IgD-negative memory B cell (primary cell): ENCODE measurements around the gene ZXDC. TPM values are rescaled to one million over a fixed set of nuclear protein-coding genes. Genes with fewer than 3 reads are reported as not detected.
A peak's percentile ranks its signal among the peaks of the same experiment; 100 is the strongest.

Experiments
- H3K27ac Mint-ChIP-seq, 3 donors: one replicate each; pipeline ENCODE4 v1.8.0; 2020 to 2022; ENCODE audit warnings: mild to moderate bottlenecking in 3 of 3, mixed read lengths in 3 of 3, moderate library complexity in 1 of 3
- H3K27me3 Mint-ChIP-seq: one replicate; pipeline ENCODE4 v1.8.0; 2021; ENCODE audit warnings: mixed read lengths
- H3K36me3 Mint-ChIP-seq: one replicate; pipeline ENCODE4 v1.8.0; 2020; ENCODE audit warnings: mild to moderate bottlenecking, mixed read lengths
- H3K4me1 Mint-ChIP-seq, 3 donors: one replicate each; pipeline ENCODE4 v1.8.0; 2020 to 2022; ENCODE audit warnings: mixed read lengths in 3 of 3, mild to moderate bottlenecking in 1 of 3
- H3K4me3 Mint-ChIP-seq, 4 donors: one replicate each; pipeline ENCODE4 v1.8.0; 2020 to 2022; ENCODE audit warnings: mild to moderate bottlenecking in 4 of 4, mixed read lengths in 4 of 4, moderate library complexity in 3 of 4
- H3K9me3 Mint-ChIP-seq, 3 donors: one replicate each; pipeline ENCODE4 v1.8.0; 2020 to 2021; ENCODE audit warnings: mixed read lengths in 3 of 3, mild to moderate bottlenecking in 1 of 3
- polyA plus RNA-seq: library from polyadenylated mRNA; unstranded; fragments of 300-500 nt; fragmentation: Illumina TruSeq; gene quantifications from one replicate; pipeline ENCODE4 v1.2.3, GENCODE V29; 2021

Gene ZXDC
- polyA plus RNA-seq, 1 donor from 2014 or later: 9.1 TPM

- H3K9me3 Mint-ChIP-seq: no peaks in the 10 kb centered on the region
- no peak overlapping the region for H3K4me3 Mint-ChIP-seq
- H3K27ac Mint-ChIP-seq: no peak overlapping the region
- peaks cover 0 to 11% (median 2%) of the 10 kb centered on the region in 3 donors for H3K4me1 Mint-ChIP-seq
- H3K27me3 Mint-ChIP-seq: no peaks in the 10 kb centered on the region
- H3K36me3 Mint-ChIP-seq: peaks cover 8% of the 10 kb centered on the region
These were observed 12.2 kb downstream of the ZXDC start for GRCh38 chr3:126463521-126463920.

DNA sequence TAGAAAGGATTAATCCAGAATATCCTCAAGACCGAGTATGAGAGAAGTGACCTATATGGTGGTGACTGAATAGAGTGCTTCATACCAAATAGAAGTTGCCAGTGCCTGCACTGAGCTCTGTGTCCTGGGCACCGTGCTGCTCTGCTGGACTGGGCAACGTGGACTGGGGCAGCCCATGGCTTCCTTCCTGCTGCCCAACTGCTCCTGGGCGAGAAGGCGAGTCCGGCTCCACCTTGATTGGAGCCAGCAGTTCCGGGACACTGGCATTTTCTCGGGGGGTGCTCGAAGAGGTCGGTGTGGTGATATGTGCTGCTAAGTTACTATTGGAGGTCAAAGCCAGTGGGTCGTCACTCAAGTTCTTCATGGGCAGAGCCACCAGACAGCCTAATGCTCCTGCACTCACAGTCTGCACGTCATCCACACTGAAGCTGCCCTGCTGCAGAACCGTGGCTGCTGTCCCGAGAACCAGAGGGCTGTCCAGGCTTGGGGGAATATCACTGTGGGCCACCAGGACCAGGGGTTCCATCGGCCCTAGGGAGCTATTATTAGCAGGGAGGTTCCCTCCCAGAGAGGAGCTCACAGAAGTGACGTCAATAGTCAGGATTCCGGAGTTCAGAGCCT is 14.1 kb downstream of the ZXDC start:
- Mint-ChIP-seq H3K27ac (no peak overlapping the region), H3K9me3 (no peaks in the 10 kb centered on the region), H3K4me3 (no peak overlapping the region), H3K36me3 (peaks cover 10% of the 10 kb centered on the region), H3K27me3 (no peaks in the 10 kb centered on the region), H3K4me1 (peaks cover 0 to 4% (median 2%) of the 10 kb centered on the region in 3 donors)

GRCh38 chr3:126460381-126460780 is 15.3 kb downstream of the ZXDC start:
- no peaks in the 10 kb centered on the region for H3K4me1 Mint-ChIP-seq
- no peak overlapping the region for H3K27ac Mint-ChIP-seq
- H3K9me3 Mint-ChIP-seq: no peaks in the 10 kb centered on the region
- no peak overlapping the region for H3K4me3 Mint-ChIP-seq
- no peaks in the 10 kb centered on the region for H3K27me3 Mint-ChIP-seq
- peaks cover 10% of the 10 kb centered on the region for H3K36me3 Mint-ChIP-seq

DNA sequence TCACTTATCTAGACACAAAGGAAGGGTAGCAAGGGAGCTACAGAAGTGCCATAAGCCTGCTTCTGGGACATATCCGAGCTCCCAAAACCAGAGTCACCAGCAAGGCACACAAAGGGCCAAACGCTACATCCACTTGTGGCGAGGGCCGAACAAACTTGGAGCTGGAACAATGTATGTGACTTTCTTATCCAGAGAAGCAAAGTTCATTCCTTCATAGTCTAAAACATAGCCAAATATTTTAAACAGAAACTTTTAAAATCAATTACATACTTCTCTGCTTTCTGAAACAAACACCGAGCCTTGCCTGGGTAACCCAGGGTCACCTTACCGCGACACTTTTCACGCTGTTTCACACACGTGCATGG is 15.9 kb downstream of the ZXDC start:
- H3K9me3 Mint-ChIP-seq: no peaks in the 10 kb centered on the region
- H3K4me1 Mint-ChIP-seq: no peaks in the 10 kb centered on the region
- H3K27ac Mint-ChIP-seq: no peak overlapping the region
- no peaks in the 10 kb centered on the region for H3K27me3 Mint-ChIP-seq
- H3K4me3 Mint-ChIP-seq: peak overlapping the region in 1 of 4 donors; percentile 4
- peaks cover 10% of the 10 kb centered on the region for H3K36me3 Mint-ChIP-seq

GRCh38 chr3:126459111-126459762 is 16.5 kb downstream of the ZXDC start:
- H3K9me3 Mint-ChIP-seq: no peaks in the 10 kb centered on the region
- no peaks in the 10 kb centered on the region for H3K4me1 Mint-ChIP-seq
- no peaks in the 10 kb centered on the region for H3K27me3 Mint-ChIP-seq

DNA sequence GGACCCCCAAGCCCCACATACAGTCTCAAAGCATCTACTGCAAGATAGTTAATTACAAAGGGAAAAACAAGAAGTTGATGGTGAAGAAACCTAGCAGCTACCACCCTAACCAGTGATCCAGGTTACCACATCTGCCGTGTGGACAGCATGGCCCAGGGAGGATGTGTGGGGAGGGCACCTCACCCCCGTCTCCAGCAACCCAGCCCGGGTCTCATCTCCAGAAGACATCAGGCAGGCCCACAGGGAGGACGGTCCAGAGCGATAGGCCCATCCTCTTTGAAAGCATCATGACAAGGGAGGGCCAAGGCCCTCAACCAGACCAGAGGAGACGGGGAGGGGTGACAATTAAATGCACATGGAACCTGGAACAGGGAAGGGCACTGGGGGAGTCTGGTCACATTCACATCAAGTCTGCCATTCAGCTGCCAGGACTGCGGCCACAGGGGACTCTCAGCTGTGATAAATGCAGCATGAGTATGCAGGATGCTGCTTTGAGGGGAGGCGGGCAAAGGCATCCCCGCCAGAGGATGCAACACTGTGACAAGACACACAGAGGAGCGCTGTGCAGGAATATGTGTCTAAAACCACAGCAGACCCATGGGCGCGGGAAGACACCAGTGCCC is 18.8 kb downstream of the ZXDC start:
- Mint-ChIP-seq H3K4me1 (no peaks in the 10 kb centered on the region), H3K9me3 (no peaks in the 10 kb centered on the region), H3K4me3 (no peak overlapping the region), H3K27ac (peak overlapping the region in 1 of 3 donors; percentile 92), H3K36me3 (peaks cover 8% of the 10 kb centered on the region), H3K27me3 (no peaks in the 10 kb centered on the region)

More at GRCh38 chr3:126459111-126459762, 16.5 kb downstream of the ZXDC start:
- peaks cover 10% of the 10 kb centered on the region for H3K36me3 Mint-ChIP-seq
- no peak overlapping the region for H3K4me3 Mint-ChIP-seq
- H3K27ac Mint-ChIP-seq: no peak overlapping the region

- Mint-ChIP-seq H3K27ac (peak overlapping the region in 1 of 3 donors; percentile 31), H3K4me3 (no peak overlapping the region)
These were observed 19.5 kb downstream of the ZXDC start for GRCh38 chr3:126456211-126456610.

DNA sequence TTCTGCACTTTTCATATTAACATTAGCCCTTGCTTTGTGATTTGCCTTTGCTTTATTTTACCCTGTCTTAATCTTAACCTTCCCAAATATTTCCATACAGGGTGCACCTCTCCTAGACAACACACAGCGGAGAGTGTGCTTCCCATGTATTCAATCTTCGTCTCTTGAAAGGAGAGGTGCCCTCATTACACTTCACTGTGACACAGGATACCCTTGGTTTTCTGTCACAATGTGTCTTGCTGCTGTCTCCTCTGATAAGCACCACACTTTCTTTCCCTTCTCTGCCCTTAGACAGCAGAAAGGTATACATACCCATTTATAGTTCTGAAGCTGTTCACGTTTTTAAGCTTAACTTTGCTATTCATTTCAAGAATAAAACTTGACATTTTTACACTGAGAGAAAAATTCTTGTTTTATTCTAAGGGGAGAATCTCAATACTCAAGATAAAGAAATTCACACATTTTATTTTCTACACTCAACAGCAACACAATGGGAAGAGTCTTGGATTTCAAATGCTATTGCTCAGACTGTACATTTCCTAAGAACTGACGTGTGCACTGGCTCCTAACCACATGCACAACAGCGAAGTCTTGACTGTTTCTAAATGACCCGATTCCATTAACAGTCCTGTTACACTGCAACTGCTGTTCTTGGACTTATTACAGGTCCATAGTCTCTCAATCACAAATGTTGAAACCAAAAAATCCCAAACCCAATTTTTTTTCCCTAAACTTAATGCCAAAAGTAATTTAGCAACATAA is 21.1 kb downstream of the ZXDC start:
- peaks cover 0 to 3% (median 0%) of the 10 kb centered on the region in 3 donors for H3K4me1 Mint-ChIP-seq
- no peaks in the 10 kb centered on the region for H3K27me3 Mint-ChIP-seq
- H3K36me3 Mint-ChIP-seq: peaks cover 10% of the 10 kb centered on the region
- no peaks in the 10 kb centered on the region for H3K9me3 Mint-ChIP-seq
- no peak overlapping the region for H3K4me3 Mint-ChIP-seq
- no peak overlapping the region for H3K27ac Mint-ChIP-seq

More at GRCh38 chr3:126456211-126456610, 19.5 kb downstream of the ZXDC start:
- no peaks in the 10 kb centered on the region for H3K4me1 Mint-ChIP-seq
- peaks cover 10% of the 10 kb centered on the region for H3K36me3 Mint-ChIP-seq
- no peaks in the 10 kb centered on the region for H3K9me3 Mint-ChIP-seq
- H3K27me3 Mint-ChIP-seq: no peaks in the 10 kb centered on the region

GRCh38 chr3:126454025-126454424 is 21.7 kb downstream of the ZXDC start:
- peaks cover 0 to 3% (median 0%) of the 10 kb centered on the region in 3 donors for H3K4me1 Mint-ChIP-seq
- no peaks in the 10 kb centered on the region for H3K9me3 Mint-ChIP-seq
- peaks cover 10% of the 10 kb centered on the region for H3K36me3 Mint-ChIP-seq
- no peaks in the 10 kb centered on the region for H3K27me3 Mint-ChIP-seq
- H3K4me3 Mint-ChIP-seq: no peak overlapping the region
- H3K27ac Mint-ChIP-seq: no peak overlapping the region

- Mint-ChIP-seq H3K9me3 (no peaks in the 10 kb centered on the region), H3K27ac (peak overlapping the region in 1 of 3 donors; percentile 43), H3K4me3 (no peak overlapping the region), H3K4me1 (peaks cover 0 to 5% (median 0%) of the 10 kb centered on the region in 3 donors), H3K27me3 (no peaks in the 10 kb centered on the region), H3K36me3 (peaks cover 7% of the 10 kb centered on the region)
These were observed 23.5 kb downstream of the ZXDC start for GRCh38 chr3:126452213-126452612.

- Mint-ChIP-seq H3K36me3 (peaks cover 7% of the 10 kb centered on the region), H3K27me3 (no peaks in the 10 kb centered on the region), H3K9me3 (no peaks in the 10 kb centered on the region)
These were observed 24.2 kb downstream of the ZXDC start for GRCh38 chr3:126451511-126451910.

DNA sequence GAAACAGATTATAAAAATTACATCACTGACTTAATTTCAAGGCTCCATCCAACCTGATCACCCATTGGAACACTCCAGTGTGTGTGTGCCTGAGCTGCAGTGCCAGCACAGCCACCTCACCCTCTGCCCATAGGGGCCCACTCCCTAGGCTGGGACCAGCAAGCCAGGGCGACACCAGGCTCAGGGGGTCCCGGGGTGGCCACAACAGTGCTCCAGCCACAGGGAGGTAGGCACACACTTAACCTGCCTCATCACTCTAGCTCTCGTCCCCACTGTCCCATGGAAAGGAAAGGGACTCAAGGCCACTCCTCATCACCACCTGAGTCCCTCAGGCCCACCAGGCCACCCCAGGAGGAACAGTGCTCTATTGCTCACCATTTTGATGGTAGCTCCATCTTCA is 24.9 kb downstream of the ZXDC start:
- H3K27ac Mint-ChIP-seq: no peak overlapping the region
- H3K4me1 Mint-ChIP-seq: peaks cover 0 to 5% (median 0%) of the 10 kb centered on the region in 3 donors
- no peaks in the 10 kb centered on the region for H3K27me3 Mint-ChIP-seq
- H3K9me3 Mint-ChIP-seq: no peaks in the 10 kb centered on the region
- no peak overlapping the region for H3K4me3 Mint-ChIP-seq
- H3K36me3 Mint-ChIP-seq: peaks cover 7% of the 10 kb centered on the region

More at GRCh38 chr3:126451511-126451910, 24.2 kb downstream of the ZXDC start:
- peaks cover 0 to 5% (median 0%) of the 10 kb centered on the region in 3 donors for H3K4me1 Mint-ChIP-seq
- H3K27ac Mint-ChIP-seq: peak overlapping the region in 1 of 3 donors; percentile 43
- H3K4me3 Mint-ChIP-seq: no peak overlapping the region

DNA sequence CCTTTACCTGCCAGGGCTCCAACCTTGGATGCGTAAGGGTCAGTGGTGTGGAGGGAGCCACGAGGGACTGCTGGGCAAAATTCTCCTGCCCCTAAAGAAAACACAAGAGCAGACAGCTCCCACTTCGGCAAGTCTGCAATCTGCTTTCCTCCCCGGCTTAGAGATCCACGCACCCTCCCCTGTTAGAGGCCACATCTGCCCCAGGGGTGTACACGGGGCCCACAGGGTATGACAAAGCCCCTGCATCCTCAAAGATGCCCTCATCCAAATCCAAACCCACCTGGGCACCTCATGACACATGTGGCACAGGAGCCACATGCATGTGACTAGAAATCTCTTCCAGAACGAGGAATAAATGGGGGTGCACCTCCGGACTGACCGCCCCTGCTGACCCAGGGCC is 25.5 kb downstream of the ZXDC start:
- Mint-ChIP-seq H3K4me1 (peaks cover 0 to 5% (median 0%) of the 10 kb centered on the region in 3 donors), H3K4me3 (no peak overlapping the region), H3K27me3 (no peaks in the 10 kb centered on the region), H3K27ac (peak overlapping the region in 1 of 3 donors; percentile 74), H3K36me3 (peaks cover 7% of the 10 kb centered on the region), H3K9me3 (no peaks in the 10 kb centered on the region)

DNA sequence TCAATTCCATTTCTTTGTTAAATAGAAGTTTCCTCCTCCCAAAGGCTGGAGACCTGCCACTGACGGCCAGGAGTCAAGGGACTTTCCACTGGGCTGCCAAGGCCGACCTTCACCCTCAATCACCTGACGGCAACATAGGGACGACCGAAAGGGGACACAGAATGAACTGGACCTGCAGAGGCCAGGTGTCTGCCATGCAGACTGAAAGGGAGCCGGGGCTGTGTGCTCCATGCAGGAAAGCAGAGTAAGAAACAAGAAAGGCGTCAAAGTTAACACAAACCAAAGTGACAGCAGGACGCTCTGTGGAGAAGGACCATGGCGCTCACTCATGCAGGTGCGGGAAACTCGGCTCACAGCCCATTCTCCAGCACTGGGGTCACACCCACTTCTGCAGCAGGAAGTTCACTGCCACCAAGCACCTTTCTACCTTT is 26.1 kb downstream of the ZXDC start:
- peak overlapping the region in 1 of 3 donors; percentile 74 for H3K27ac Mint-ChIP-seq
- H3K27me3 Mint-ChIP-seq: no peaks in the 10 kb centered on the region
- H3K4me1 Mint-ChIP-seq: peaks cover 0 to 5% (median 0%) of the 10 kb centered on the region in 3 donors
- peaks cover 7% of the 10 kb centered on the region for H3K36me3 Mint-ChIP-seq
- H3K9me3 Mint-ChIP-seq: no peaks in the 10 kb centered on the region
- H3K4me3 Mint-ChIP-seq: no peak overlapping the region

DNA sequence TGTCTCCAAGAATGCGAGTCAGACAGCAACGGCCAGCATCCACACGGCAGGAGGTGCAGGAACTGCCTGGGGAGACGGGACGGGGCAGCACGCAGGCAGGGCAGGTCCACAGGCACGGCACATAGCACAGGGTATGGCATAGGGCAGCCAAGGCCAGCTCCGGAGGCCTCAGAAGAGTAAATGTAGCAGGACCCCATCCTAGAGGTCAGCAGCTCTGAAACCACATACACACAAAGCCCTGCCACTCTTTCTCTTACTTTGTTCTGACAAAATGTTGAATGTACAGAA is 26.9 kb downstream of the ZXDC start:
- Mint-ChIP-seq H3K27ac (no peak overlapping the region), H3K4me3 (no peak overlapping the region), H3K36me3 (peaks cover 6% of the 10 kb centered on the region), H3K9me3 (no peaks in the 10 kb centered on the region), H3K4me1 (peaks cover 0 to 5% (median 0%) of the 10 kb centered on the region in 3 donors), H3K27me3 (no peaks in the 10 kb centered on the region)
